Esophagus muscularis mucosa (tissue), 4 donors: ENCODE data around the gene SHKBP1.
"Not testable (repeated sequence)": the region's sequence is repeated elsewhere in the genome, so short reads cannot be mapped to it uniquely, and the experiment has no call there.

Experiments
- CTCF ChIP-seq, 3 experiments: fragments of 200-600 bp in 2 of 3; fragments of 450-650 bp in 1 of 3; sonication (generic) in 2 of 3; IDR thresholded peaks; one replicate each; pipeline ENCODE4 v1.5.1; 2017 to 2019; ENCODE audit warnings: antibody characterized with exemption in 3 of 3, mild to moderate bottlenecking in 2 of 3, moderate library complexity in 1 of 3
- EP300 ChIP-seq: sonication (generic); formaldehyde crosslinking; IDR thresholded peaks from one replicate; pipeline ENCODE4 v1.6.1; 2017; ENCODE audit warnings: antibody characterized with exemption
- POLR2AphosphoS5 ChIP-seq, 2 donors: sonication (generic); formaldehyde crosslinking; IDR thresholded peaks; one replicate each; pipeline ENCODE4 v1.6.1; 2017; ENCODE audit warnings: antibody characterized with exemption in 2 of 2

GRCh38 chr19:40546153-40546841 is 30.4 kb upstream of the SHKBP1 start:
- not testable (repeated sequence) for TF ChIP-seq CTCF (IDR thresholded peaks at IDR 0.05); EP300; POLR2AphosphoS5 (IDR thresholded peaks at IDR 0.05)
